CD4-positive, alpha-beta T cell treated with Interleukin-17A for 1 hour (primary cell): ENCODE data around the gene ERVFRD-1.

Experiments
- DNase-seq: peaks from one replicate; pipeline ENCODE4 v3.0.0-alpha.2; 2020

The ERVFRD-1 gene

DNA sequence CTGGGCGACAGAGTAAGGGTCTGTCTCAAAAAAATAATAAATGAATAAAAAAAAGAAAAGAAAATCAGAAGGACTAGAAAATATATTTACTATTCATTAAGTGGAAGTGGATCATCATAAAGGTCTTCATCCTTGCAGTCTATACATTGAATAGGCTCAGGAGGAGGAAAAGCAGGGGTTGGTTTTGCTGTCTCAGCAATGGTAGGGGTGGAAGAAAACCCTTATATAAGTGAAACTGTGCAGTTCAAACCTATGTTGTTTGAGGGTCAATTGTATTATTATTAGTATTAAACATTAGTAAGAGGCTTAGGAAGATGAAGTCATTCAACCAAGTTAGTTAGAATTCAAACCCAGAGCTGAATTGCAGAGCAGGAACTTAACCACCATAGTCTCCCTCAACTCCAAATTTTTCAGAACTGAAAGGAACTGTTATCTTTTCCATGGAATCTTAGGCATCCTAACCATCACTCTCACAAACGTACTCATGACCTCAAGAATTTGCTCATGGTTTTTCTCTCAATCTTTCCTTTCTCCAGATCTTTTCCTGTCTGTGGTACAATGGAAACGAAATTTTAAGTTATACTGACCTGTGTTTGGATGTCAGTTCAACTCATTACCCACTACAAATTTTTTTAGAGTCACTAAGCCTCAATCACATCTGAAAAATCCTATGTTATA lies 25.6 kb downstream of the ERVFRD-1 start:
- DNase-seq: no peak

DNA sequence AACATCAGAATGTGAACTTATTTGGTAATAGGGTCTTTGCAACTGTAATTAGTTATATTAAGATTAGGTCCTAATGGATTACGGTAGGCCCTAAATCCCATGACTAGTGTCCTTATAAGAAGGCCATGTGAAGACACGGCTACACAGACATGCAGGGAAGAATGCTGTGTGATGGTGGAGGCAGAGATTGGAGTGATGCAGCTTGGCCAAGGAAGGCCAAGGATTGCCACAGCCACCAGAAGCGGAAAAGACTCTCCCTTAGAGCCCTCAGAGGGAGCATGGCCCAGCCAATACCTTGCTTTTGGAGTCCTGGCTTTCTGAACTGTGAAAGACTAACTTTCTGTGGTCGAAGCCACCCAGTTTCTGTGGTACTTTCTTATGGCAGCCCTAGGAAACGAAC lies 27.6 kb downstream of the ERVFRD-1 start:
- DNase-seq: no peak

DNA sequence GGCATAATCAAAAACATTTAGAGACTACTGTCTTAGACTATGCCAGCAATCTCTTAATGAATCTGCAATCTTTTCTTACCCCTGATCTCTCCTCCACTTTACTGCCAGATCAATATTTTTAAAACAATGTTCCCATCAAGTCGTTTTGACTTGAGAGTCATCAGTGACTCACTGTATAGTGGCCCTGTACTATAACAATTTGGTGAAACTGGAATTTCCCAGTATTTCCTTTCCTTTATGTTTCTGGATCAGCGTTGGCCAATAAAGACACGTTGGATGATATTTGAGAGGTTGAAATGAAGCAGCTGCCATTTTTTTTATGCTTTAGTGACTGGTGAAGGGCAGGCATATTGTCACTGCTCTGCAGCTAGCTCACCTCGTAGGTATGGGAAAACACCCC lies 28.0 kb downstream of the ERVFRD-1 start:
- no peak for DNase-seq

DNA sequence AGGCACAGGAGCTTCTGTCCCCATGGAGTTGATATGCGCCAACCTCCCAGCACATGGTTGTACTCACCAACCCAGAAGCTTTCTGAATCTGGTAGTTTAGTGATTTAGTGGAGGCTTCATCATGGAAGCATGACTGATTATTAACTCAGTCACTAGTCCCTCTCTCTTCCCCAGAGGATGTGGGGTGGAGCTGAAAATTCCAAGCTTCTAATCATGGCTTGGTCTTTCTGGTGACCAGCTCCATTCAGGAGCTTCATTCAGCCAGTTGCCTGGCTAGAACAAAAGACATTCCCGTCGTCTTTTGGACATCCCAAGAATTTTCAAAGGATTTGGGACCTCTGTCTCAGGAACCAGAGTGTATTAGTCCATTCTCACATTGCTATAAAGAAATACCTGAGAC lies 31.2 kb downstream of the ERVFRD-1 start:
- no peak for DNase-seq

DNA sequence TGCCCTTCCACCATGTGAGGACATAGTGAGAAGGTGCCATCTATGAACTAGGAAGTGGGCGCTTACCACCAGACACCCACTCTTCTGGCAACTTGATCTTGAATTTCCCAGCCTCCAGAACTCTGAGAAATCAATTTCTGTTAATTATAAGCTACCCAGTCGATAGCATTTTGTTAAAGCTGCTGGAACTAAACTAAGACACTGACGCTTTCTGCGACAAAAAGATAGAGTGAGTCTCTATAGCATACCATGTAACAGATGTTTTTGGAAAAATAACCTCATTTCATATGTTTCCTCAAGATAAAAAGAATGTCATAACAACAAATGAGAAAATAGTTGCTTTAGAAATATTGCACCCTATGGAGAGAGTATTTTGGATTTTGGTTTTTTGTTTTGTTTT lies 33.3 kb downstream of the ERVFRD-1 start:
- DNase-seq: no peak

DNA sequence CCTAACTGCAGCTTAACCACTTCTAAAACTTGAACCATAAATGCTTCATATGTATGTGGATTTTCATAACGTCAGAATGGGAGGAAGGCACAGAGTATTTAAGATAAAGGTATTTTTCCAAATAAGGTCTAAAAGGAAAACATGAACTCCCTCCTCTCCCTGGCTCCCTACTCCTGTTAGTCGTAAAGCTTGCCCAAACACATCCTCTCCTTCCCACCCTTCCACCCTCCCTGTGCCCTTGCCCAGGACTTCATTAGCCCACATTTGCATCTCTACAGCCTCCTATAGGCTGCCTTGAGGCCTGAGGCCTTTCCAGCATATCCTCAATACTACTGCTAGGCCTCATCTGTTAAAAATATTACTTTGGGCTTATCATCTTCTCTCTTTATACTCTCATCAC lies 35.0 kb downstream of the ERVFRD-1 start:
- DNase-seq: no peak

DNA sequence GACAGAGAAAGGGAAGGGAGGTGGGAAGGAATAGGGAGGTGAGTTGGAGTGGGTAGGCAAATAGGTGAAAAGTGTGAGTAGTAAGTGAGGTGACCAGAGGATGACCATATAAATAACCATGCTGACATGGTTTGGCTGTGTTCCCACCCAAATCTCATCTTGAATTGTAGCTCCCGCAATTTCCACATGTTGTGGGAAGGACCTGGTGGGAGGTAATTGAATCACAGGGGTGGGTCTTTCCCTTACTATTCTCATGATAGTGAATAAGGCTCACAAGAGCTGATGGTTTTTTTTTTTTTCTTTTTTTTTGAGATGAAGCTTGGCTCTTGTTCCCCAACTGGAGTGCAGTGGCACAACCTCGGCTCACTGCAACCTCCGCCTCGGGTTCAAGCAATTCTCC lies 39.4 kb downstream of the ERVFRD-1 start:
- DNase-seq: no peak

DNA sequence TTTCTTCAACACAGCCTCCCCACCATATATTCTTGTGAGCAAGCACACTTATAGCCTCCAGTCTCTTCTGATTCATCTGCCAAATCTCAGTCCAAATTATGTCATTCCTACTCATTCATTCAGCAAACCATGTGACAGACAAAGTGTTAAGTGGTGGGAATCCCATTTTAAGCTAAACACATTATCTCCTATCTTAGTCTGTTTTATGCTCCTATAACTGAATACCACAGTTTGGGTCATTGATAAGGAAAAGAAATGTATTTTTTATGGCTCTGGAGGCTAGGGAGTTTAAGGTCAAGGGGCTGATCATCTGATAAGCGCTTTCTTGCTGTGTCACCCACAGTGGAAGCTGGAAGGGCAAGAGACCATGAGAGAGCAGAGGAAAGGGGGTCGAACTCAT lies 41.8 kb downstream of the ERVFRD-1 start:
- DNase-seq: no peak

DNA sequence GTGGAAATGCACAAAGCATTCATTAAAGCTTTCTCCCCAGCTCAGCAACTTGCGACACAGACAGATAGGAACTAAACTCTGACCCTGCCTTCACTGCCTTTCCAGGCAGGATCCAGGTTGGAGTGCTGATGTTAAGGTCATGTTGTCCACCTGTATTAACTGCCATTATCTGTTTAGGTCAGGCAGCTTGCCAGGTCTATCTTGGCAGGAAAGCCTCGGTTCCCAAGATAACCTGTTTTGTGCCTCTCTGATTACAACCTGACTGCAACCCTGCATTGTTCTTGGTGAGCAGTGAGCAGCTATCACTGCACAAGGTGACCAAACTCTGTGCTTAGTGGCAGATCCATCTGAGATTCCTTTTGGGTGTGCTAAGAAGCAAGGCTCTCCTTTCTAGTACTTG lies 44.2 kb downstream of the ERVFRD-1 start:
- DNase-seq: no peak

DNA sequence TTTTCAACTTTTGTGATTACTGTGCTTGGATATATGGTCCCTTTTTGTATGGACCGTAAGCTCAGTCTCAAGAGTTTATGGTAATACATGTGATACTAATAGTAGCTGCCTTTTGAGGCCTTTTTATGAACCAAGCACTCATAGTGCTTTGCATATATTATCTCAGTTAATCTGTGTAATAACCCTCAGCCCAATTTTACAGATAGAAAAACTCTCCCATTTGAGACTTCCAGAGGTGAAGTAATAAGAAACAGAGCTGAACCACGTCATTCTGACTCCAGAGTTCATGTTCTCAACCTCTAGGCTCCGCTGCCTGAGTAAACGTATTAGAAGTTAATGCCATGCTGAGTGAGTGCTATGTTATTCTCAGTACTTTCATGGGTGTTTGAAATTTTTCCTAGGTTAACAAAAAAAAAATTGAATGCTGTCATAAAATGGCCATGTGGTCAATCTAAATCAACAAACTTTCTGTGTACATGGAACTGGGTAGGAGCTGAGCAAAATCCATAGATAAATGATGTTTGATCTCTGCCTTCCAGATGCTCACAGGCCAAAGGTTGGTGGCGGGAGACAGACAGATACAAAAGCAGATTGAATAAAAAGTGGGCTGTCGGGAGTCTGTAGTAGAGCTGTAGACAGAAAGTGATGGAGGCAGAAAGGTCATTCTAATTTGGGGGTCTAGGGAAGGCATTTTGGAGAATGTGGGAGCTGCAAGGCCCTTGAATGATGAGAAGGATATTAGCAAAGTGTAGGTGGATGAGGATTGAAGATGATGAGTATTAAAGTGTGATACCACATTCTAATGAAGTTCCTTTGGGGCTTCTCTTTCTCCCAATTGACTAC lies 44.8 kb downstream of the ERVFRD-1 start:
- no peak for DNase-seq

DNA sequence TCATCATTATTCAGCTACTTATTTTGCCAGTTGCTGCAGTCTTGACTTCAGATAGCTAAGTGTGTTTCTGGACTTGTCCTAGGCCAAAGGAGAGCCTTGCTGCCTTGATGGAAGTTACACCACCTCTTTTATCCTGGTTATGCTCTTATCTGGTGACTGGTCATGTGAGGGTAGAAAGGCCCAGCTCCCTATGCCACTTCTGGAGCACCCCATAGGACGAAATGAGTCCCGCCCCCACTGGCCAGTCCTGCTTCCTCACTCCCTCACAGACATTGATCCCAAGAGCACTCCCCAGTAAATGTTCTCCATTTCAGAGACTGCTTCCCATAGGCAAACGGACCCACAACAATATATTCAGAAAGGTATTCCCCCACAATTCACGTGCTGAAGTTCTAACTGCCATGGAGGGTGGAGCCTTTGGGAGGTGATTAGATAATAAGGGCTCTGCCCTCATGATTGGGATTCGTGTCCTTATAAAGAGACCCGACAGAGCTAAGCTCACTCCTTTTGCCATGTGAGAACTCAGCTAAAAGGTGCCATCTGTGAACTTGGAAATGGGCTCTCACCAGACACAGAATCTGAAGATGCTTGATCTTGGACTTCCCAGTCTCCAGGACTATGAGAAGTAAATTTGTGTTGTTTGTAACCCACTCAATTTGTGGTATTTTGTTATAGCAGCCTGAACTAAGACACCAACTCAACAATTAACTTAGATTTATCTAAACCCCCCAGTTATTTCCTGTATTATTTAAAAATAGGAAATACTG lies 45.9 kb downstream of the ERVFRD-1 start:
- no peak for DNase-seq

DNA sequence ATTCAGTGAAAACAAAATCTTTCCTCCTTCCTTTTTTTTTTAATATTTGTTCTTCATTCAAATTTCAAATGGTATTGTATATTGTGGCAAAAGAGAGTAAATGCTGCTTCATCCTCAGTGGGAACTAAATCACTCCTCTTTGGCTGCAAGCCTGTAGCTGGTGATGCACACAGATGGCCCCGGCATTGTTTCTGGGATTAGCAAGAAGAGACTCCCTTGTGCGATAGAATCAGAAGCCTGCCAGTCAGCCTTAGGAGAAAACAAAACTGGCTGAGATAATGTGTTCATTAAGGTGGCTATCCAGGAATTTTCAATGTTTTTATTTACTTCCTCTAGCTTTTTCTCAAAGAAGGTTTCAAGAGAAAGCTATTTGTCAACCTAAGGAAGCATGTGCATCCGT lies 46.7 kb downstream of the ERVFRD-1 start:
- no peak for DNase-seq

DNA sequence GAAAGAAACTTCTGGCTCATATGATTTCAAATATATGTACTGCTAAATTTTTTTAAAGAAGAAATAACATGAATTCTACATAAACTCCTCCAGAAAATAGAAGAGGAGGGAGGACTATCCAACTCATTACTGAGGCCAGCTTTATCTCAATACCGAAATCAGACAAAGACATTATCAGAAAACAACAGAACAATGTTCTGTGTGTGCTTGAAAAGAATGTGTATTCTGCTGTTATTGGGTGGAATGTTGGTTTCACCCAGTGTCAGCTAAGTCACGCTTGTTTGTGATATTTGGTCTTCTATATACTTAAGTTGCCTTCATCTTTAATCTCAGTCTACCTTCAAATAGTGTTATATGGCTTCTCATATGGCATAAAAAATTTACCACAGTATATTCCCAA lies 48.8 kb downstream of the ERVFRD-1 start:
- DNase-seq: no peak

DNA sequence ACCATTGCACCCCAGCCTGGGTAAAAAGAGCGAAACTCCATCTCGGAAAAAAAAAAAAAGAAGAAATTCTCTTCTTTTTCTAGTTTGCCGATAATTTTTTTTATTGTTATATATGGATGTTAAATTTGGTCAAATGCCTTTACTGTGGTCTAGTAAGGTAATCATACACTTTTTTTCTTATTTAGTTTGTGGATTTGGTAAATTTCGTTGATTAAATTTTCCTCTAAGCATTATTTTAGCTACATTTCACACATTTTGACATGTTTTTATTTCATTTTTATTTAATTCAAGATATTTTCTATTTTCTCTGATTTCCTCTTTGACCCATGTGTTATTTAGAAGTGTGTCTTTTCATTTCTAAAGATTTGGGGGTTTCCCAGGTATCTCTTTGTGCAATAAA lies 49.4 kb downstream of the ERVFRD-1 start:
- no peak for DNase-seq

DNA sequence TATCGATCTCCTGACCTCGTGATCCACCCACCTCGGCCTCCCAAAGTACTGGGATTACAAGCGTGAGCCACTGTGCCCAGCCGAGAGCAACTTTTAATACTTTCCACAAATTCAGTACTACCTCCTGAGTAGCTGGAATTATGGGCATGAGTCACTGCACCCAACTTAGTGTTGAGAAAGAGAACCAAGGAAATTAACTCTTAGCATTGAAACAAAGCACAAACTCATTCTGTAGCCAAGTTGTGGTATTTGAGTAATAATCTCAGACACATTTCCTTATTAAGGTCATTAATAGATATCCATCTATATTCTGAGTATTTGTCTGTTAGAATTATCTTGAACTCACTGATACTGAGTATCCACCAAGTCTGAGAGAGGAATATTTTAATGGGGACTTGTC lies 53.1 kb downstream of the ERVFRD-1 start:
- DNase-seq: no peak

DNA sequence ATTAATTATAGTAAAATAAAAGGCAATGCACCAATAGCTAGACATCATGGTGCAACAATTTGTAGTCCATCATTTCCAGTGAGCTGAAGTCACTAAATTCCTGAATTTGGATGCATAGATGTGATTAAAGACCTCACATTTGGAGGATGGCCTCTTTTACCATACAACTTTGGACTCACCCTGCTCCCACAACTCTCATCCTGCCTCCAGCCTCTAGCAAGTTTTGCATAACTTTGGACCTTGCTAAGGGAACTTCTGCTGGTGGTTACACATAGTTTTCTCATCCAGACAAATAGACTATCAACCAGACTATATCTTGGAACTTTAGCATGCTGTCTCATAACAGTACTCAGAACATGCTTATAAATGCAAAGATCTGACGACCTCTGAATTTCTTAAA lies 54.7 kb downstream of the ERVFRD-1 start:
- DNase-seq: no peak

DNA sequence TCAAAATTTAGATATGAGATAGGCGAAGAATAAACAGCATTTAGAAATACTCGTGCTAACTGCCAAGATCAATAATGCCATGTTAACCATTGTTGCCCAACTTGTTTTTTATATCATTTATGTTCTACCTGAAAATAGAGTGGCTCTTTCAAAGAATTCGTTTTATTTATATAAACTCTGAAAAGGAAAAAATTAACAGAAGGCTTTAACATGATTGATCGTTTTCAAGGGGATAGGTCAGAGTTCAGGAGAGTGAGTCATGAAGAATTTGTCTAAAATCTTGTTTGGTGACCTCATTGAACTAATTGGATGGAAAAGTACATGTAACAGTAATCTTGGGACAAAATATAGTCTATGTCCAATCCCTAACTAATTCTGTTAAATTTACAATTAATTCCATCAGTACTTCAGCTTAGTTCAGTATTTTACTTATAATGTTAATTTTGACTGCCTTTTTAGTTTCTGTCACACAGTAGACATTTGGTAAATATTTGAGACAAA lies 56.3 kb downstream of the ERVFRD-1 start:
- DNase-seq: no peak

DNA sequence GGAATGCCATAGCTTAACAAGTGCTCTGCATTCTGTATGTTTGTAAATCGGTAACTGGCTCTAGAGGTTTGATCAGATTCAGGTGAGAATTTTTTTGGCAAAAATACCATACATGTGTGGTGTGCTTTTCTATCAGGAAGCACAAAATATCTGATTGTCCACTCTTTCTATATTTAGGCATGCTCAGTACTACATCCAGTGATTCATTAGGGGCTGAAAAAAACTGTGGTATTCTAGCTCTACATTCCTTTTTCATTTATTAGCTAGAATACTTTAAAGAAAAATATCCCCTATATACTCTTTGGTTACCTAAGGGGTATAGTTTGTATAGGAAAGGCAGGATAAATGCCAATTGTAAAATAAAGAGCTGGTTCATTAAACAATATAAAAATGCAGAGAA lies 56.8 kb downstream of the ERVFRD-1 start:
- DNase-seq: no peak

DNA sequence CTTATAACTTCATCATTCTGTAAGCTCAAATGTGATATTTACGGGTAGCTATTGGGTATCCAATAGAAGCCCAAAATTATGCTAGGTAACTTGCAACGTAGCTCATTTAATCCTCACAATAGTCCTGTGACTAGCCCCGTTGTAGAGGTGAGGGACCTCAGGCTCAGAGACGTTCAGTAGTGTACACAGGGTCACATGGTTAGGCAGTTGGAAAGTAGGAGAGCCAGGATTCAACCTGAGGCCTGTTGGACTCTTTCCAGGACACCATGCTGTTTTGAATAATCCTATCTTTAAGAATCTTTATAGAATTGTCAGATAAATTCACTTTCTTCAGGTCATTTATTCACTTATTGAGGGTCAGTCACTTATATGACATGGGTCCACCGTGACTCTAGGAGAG lies 58.2 kb downstream of the ERVFRD-1 start:
- DNase-seq: no peak
